ENCODE data around the gene SLC35E1.

SLC35E1 gene

GRCh38 chr19:16599655-16600346, 27.6 kb upstream of the SLC35E1 start:
- H3K4me3 ChIP-seq (replicated peaks in 1 of 2; ENCODE audit: low read depth in 2 of 2, low read length in 2 of 2): no peak overlapping the region
- no peak for DNase-seq (ENCODE audit: low read depth in 2 of 2)
- no peak for TF ChIP-seq CTCF (IDR thresholded peaks at IDR 0.05; ENCODE audit: low read depth, low read length)

GRCh38 chr19:16598848-16599247, 26.6 kb upstream of the SLC35E1 start:
- no peak for TF ChIP-seq CTCF (IDR thresholded peaks at IDR 0.05; ENCODE audit: low read depth, low read length)
- H3K4me3 ChIP-seq (replicated peaks in 1 of 2; ENCODE audit: low read depth in 2 of 2, low read length in 2 of 2): no peak overlapping the region
- DNase-seq (ENCODE audit: low read depth in 2 of 2): no peak

GRCh38 chr19:16596399-16596798, 24.2 kb upstream of the SLC35E1 start:
- TF ChIP-seq CTCF (IDR thresholded peaks at IDR 0.05; ENCODE audit: low read depth, low read length): no peak

GRCh38 chr19:16595097-16595496, 22.9 kb upstream of the SLC35E1 start:
- TF ChIP-seq CTCF (IDR thresholded peaks at IDR 0.05; ENCODE audit: low read depth, low read length): no peak
- no peak overlapping the region for H3K4me3 ChIP-seq (replicated peaks in 1 of 2; ENCODE audit: low read depth in 2 of 2, low read length in 2 of 2)

More at GRCh38 chr19:16596399-16596798, 24.2 kb upstream of the SLC35E1 start:
- DNase-seq (ENCODE audit: low read depth in 2 of 2): no peak
- no peak overlapping the region for H3K4me3 ChIP-seq (replicated peaks in 1 of 2; ENCODE audit: low read depth in 2 of 2, low read length in 2 of 2)

GRCh38 chr19:16594681-16595091, 22.5 kb upstream of the SLC35E1 start:
- H3K4me3 ChIP-seq (replicated peaks in 1 of 2; ENCODE audit: low read depth in 2 of 2, low read length in 2 of 2): no peak overlapping the region
- no peak for TF ChIP-seq CTCF (IDR thresholded peaks at IDR 0.05; ENCODE audit: low read depth, low read length)
- DNase-seq (ENCODE audit: low read depth in 2 of 2): no peak

More at GRCh38 chr19:16595097-16595496, 22.9 kb upstream of the SLC35E1 start:
- DNase-seq (ENCODE audit: low read depth in 2 of 2): no peak

GRCh38 chr19:16594131-16594586, 21.9 kb upstream of the SLC35E1 start:
- TF ChIP-seq CTCF (IDR thresholded peaks at IDR 0.05; ENCODE audit: low read depth, low read length): no peak
- H3K4me3 ChIP-seq (replicated peaks in 1 of 2; ENCODE audit: low read depth in 2 of 2, low read length in 2 of 2): no peak overlapping the region
- DNase-seq (ENCODE audit: low read depth in 2 of 2): no peak

GRCh38 chr19:16593181-16593580, 21.0 kb upstream of the SLC35E1 start:
- TF ChIP-seq CTCF (IDR thresholded peaks at IDR 0.05; ENCODE audit: low read depth, low read length): no peak
- DNase-seq (ENCODE audit: low read depth in 2 of 2): no peak

More at GRCh38 chr19:16593181-16593580, 21.0 kb upstream of the SLC35E1 start:
- no peak overlapping the region for H3K4me3 ChIP-seq (replicated peaks in 1 of 2; ENCODE audit: low read depth in 2 of 2, low read length in 2 of 2)

All from cardiac fibroblast (primary cell).